PFSK-1 (cell line): ENCODE data around the gene PIEZO2.

Source experiments
- FOXP2 ChIP-seq: optimal IDR thresholded peaks from 2 replicates; pipeline ENCODE3; 2011; ENCODE audit warnings: borderline replicate concordance, control low read depth, inconsistent platforms; ENCODE audit not compliant: insufficient read depth; ENCODE audit errors: extremely low read length, extremely low read depth
- POLR2AphosphoS5 ChIP-seq: IDR thresholded peaks from 2 replicates; pipeline ENCODE4 v1.6.1; 2012; ENCODE audit warnings: low read depth, mild to moderate bottlenecking, control low read depth, low read length, moderate library complexity
- SIN3A ChIP-seq: IDR thresholded peaks from 2 replicates; pipeline ENCODE4 v1.6.1; 2012; ENCODE audit warnings: mild to moderate bottlenecking, low read length, moderate library complexity, borderline replicate concordance; ENCODE audit not compliant: insufficient read depth
- TAF1 ChIP-seq: IDR thresholded peaks from 2 replicates; pipeline ENCODE4 v1.6.1; 2012; ENCODE audit warnings: low read length, control low read depth, borderline replicate concordance; ENCODE audit not compliant: insufficient read depth
- TF ChIP-seq, protein P1 (sequence below), 2 experiments: IDR thresholded peaks; 2 replicates each; pipeline versions ENCODE4 v1.6.1 to v1.8.0; 2011 to 2012; ENCODE audit warnings: low read depth in 2 of 2, low read length in 2 of 2, control low read depth in 1 of 2, inconsistent platforms in 1 of 2, mild to moderate bottlenecking in 1 of 2, moderate library complexity in 1 of 2; ENCODE audit not compliant: insufficient read depth in 1 of 2

DNA sequence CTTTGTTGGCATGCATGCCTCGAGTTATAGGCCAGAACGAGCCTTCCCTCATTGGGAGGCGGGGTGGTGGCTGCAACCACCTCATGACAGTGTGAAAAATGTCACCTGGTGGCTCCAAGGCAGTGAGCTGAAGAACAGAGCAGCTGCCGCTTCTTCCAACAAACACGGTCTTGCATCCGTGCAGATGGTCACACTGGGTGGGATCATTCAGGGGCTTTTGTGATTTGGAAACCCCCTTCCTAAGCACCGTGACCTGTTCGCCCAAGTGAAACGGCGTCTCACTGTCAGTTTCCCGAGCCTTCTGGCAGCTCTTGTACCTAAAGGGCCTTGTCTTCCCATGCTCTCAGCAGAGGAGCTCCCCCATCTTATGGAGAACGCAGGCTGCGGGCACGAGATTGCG lies 463.9 kb downstream of the PIEZO2 start:
- TF ChIP-seq POLR2AphosphoS5: no peak
- TF ChIP-seq, protein P1, sequence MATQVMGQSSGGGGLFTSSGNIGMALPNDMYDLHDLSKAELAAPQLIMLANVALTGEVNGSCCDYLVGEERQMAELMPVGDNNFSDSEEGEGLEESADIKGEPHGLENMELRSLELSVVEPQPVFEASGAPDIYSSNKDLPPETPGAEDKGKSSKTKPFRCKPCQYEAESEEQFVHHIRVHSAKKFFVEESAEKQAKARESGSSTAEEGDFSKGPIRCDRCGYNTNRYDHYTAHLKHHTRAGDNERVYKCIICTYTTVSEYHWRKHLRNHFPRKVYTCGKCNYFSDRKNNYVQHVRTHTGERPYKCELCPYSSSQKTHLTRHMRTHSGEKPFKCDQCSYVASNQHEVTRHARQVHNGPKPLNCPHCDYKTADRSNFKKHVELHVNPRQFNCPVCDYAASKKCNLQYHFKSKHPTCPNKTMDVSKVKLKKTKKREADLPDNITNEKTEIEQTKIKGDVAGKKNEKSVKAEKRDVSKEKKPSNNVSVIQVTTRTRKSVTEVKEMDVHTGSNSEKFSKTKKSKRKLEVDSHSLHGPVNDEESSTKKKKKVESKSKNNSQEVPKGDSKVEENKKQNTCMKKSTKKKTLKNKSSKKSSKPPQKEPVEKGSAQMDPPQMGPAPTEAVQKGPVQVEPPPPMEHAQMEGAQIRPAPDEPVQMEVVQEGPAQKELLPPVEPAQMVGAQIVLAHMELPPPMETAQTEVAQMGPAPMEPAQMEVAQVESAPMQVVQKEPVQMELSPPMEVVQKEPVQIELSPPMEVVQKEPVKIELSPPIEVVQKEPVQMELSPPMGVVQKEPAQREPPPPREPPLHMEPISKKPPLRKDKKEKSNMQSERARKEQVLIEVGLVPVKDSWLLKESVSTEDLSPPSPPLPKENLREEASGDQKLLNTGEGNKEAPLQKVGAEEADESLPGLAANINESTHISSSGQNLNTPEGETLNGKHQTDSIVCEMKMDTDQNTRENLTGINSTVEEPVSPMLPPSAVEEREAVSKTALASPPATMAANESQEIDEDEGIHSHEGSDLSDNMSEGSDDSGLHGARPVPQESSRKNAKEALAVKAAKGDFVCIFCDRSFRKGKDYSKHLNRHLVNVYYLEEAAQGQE (IDR thresholded peaks at IDR 0.05; ENCODE audit: insufficient read depth in 1 of 2, low read depth in 2 of 2, low read length in 2 of 2): no peak
- TF ChIP-seq SIN3A: no peak
- no peak for TF ChIP-seq TAF1
- no peak for TF ChIP-seq FOXP2
